HepG2 (cell line): ENCODE data around the gene KCNJ5. TPM values are rescaled to one million over a fixed set of nuclear protein-coding genes. Genes with fewer than 3 reads are reported as not detected.

Source experiments
- ATAC-seq: fragments of 200-7000 bp; cut with Tn5 transposase; 3 replicates; pipeline ENCODE4 v1.9.1; 2020; ENCODE audit warnings: mild to moderate bottlenecking, moderate library complexity
- BruUV-seq: library from RNA; stranded (reverse); fragments of 400-500 nt; replicated peaks from 2 replicates; lab custom pipeline; 2021; lab: Mats Ljungman, UMichigan
- CTCF ChIA-PET: fragments of 300-600 bp; formaldehyde crosslinking; extraction: SDS; loops from one replicate; lab custom pipeline; 2021; ENCODE audit warnings: low total read pairs, inconsistent platforms, low intra/inter-chr PET ratio; lab: Yijun Ruan, JAX
- POLR2A ChIA-PET: fragments of 350-600 bp; sonication (Branson Sonifier 250); formaldehyde crosslinking; loops from one replicate; lab custom pipeline; 2020; ENCODE audit warnings: antibody characterized with exemption, inconsistent platforms; lab: Yijun Ruan, JAX
- DNase-seq: peaks from one replicate; pipeline ENCODE4 v3.0.0-alpha.2; 2015; ENCODE audit warnings: low spot score
- FAIRE-seq: peaks from 3 replicates; lab custom pipeline; 2011; peaks lifted over from hg19 to GRCh38; lab: Jason Lieb, UNC
- H2AFZ ChIP-seq: one replicate; pipeline ENCODE4 v1.6.1; 2011; ENCODE audit warnings: low read length, inconsistent platforms
- H3K27ac ChIP-seq: fragments of 300-600 bp; 3 replicates; pipeline ENCODE4 v1.8.0; 2011; ENCODE audit warnings: mixed run types, mild to moderate bottlenecking, mixed read lengths, low read length, inconsistent platforms; ENCODE audit not compliant: insufficient read depth; ENCODE audit errors: extremely low read length
- H3K27me3 ChIP-seq, 2 experiments: fragments of 200-600 bp in 1 of 2; 2 replicates in 1 of 2; 3 replicates in 1 of 2; pipeline versions ENCODE4 v1.6.0 to v1.8.0; 2011; ENCODE audit warnings: low read length in 2 of 2, mild to moderate bottlenecking in 2 of 2, moderate library complexity in 2 of 2, inconsistent platforms in 1 of 2; ENCODE audit not compliant: insufficient read depth in 2 of 2, control insufficient read depth in 1 of 2
- H3K36me3 ChIP-seq, 2 experiments: fragments of 200-600 bp in 1 of 2; replicated peaks in 1 of 2; 2 replicates in 1 of 2; 3 replicates in 1 of 2; pipeline versions ENCODE4 v1.5.1 to v1.8.0; 2011; ENCODE audit warnings: low read length in 2 of 2, inconsistent platforms in 1 of 2; ENCODE audit not compliant: insufficient read depth in 2 of 2, control insufficient read depth in 1 of 2
- H3K4me1 ChIP-seq: 2 replicates; pipeline ENCODE4 v1.5.1; 2012; ENCODE audit warnings: low read length, inconsistent platforms; ENCODE audit not compliant: insufficient read depth
- H3K4me2 ChIP-seq: 2 replicates; pipeline ENCODE4 v1.6.0; 2011; ENCODE audit warnings: low read depth, low read length, inconsistent platforms
- H3K4me3 ChIP-seq, 3 experiments: fragments of 200-600 bp in 1 of 3; sonication (generic), shearing (Covaris generic) in 1 of 3; replicated peaks in 1 of 3; 2 replicates each; pipeline ENCODE4 v1.5.1; 2011 to 2016; ENCODE audit warnings: low read length in 3 of 3, inconsistent platforms in 2 of 3, low read depth in 2 of 3, mild to moderate bottlenecking in 2 of 3, control low read depth in 1 of 3, mixed read lengths in 1 of 3; ENCODE audit not compliant: insufficient read depth in 1 of 3
- H3K79me2 ChIP-seq: one replicate; pipeline ENCODE4 v1.6.1; 2011; ENCODE audit warnings: low read length, inconsistent platforms; ENCODE audit not compliant: insufficient read depth
- H3K9ac ChIP-seq: 2 replicates; pipeline ENCODE4 v1.6.0; 2011; ENCODE audit warnings: mild to moderate bottlenecking, low read depth, low read length, inconsistent platforms; ENCODE audit not compliant: insufficient read depth
- H3K9me3 ChIP-seq: 2 replicates; pipeline ENCODE4 v1.5.1; 2012; ENCODE audit warnings: mild to moderate bottlenecking, low read length
- H4K20me1 ChIP-seq: 2 replicates; pipeline ENCODE4 v1.6.0; 2011; ENCODE audit warnings: inconsistent platforms, mild to moderate bottlenecking, low read length, moderate library complexity; ENCODE audit not compliant: insufficient read depth
- ARNTL ChIP-seq: sonication (generic); formaldehyde crosslinking; IDR thresholded peaks from 2 replicates; pipeline ENCODE4 v1.4.0; 2020; ENCODE audit warnings: mild to moderate bottlenecking, missing genetic modification reagents
- ELF1 ChIP-seq: sonication (generic); formaldehyde crosslinking; IDR thresholded peaks from 2 replicates; pipeline ENCODE4 v1.4.0; 2020; ENCODE audit warnings: missing genetic modification reagents
- FOXA3 ChIP-seq: IDR thresholded peaks from 2 replicates; pipeline ENCODE4 v1.6.1; 2016; ENCODE audit warnings: missing genetic modification reagents, missing compliant biosample characterization
- NFE2 ChIP-seq: sonication (generic); formaldehyde crosslinking; IDR thresholded peaks from 2 replicates; pipeline ENCODE4 v1.4.0; 2020; ENCODE audit warnings: missing genetic modification reagents
- WGBS: methylation state at CpG from one replicate; pipeline ENCODE4 v1.1.6; 2017; ENCODE audit warnings: low lambda C conversion rate; 5-methylcytosine and 5-hydroxymethylcytosine counted together
- in situ Hi-C: cut with HindIII; loops from 2 replicates; pipeline ENCODE4 v1.10.0; 2017; ENCODE audit warnings: low pct_unique_long_range_greater_than_20kb; ENCODE audit not compliant: extremely low pct_ligation_motif_present
- intact Hi-C: fragments of 100-400 bp; cut with micrococcal nuclease; formaldehyde crosslinking; loops from one replicate; pipeline ENCODE4 v1.10.0; 2022; ENCODE audit not compliant: unreplicated experiment
- polyA plus RNA-seq, 8 experiments: library from polyadenylated mRNA; depleted of rRNA in 3 of 8; stranded (reverse) in 7 of 8; unstranded in 1 of 8; fragments of >200 nt; fragmentation: Illumina TruSeq in 4 of 8; extraction: Trizol in 4 of 8; gene quantifications; 2 replicates each; pipeline versions ENCODE4 v1.2.1 to v1.2.3, GENCODE V29; 2011 to 2016; ENCODE audit warnings: low read depth in 4 of 8, missing spikeins in 1 of 8, mixed read lengths in 1 of 8; ENCODE audit not compliant: insufficient read depth in 1 of 8
- total RNA-seq, 5 experiments: library from RNA; depleted of rRNA; stranded (reverse); fragments of >200 nt; fragmentation: Illumina TruSeq; extraction: Trizol; gene quantifications; 2 replicates each; pipeline ENCODE4 v1.2.3, GENCODE V29; 2016; ENCODE audit warnings: low read depth in 1 of 5
- TF ChIP-seq, protein P1 (sequence below): sonication (generic); formaldehyde crosslinking; IDR thresholded peaks from 2 replicates; pipeline ENCODE4 v1.8.0; 2023; ENCODE audit warnings: mild to moderate bottlenecking, missing genetic modification reagents
- TF ChIP-seq, protein P2 (sequence below): sonication (generic); formaldehyde crosslinking; IDR thresholded peaks from 2 replicates; pipeline ENCODE4 v1.9.0; 2021; ENCODE audit warnings: missing genetic modification reagents, borderline replicate concordance
- TF ChIP-seq, protein P3 (sequence below): sonication (generic); IDR thresholded peaks from 2 replicates; pipeline ENCODE4 v1.6.1; 2016; ENCODE audit warnings: low read depth, borderline replicate concordance
- TF ChIP-seq, protein P4 (sequence below): sonication (generic); formaldehyde crosslinking; IDR thresholded peaks from 2 replicates; pipeline ENCODE4 v1.5.0; 2020; ENCODE audit warnings: mild to moderate bottlenecking, missing genetic modification reagents

Gene KCNJ5
- total and polyA plus RNA-seq, 2 of the 13 experiments (the other 11 are each of a cell fraction or from before 2014, with no cell fraction given), result not detected

DNA sequence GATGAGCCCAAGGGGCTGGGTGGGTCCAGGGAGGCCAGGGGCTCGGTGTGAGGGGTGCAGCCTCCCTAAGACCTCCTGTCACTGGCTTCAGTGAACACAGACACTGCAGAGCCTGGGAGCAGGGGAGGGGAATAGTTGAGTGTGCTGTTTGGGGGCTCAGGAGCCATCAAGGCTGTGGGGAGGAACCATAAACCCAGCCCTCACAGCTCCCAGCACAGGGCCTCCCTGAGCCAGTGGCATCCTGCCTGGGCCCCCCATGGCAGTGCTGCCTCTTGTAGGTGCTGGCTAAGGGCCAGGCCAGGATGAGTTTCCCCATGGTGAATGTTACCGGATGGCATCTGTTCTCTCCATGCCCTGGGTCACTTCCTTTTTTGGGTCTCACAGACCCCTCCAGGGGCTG is 25.5 kb downstream of the KCNJ5 start:
- no peak overlapping the region for H3K4me3 ChIP-seq
- no TSS peak for BruUV-seq
- no peaks in the 10 kb centered on the region for H3K9me3 ChIP-seq
- intact Hi-C loops, result no loop called here
- H3K27me3 ChIP-seq, result peaks cover 2 to 37% of the 10 kb centered on the region in 2 experiments; a peak in 4 of 5 replicates
- in situ Hi-C loops, result no loop called here
- no peaks in the 10 kb centered on the region for H3K79me2 ChIP-seq
- TF ChIP-seq, protein P1, sequence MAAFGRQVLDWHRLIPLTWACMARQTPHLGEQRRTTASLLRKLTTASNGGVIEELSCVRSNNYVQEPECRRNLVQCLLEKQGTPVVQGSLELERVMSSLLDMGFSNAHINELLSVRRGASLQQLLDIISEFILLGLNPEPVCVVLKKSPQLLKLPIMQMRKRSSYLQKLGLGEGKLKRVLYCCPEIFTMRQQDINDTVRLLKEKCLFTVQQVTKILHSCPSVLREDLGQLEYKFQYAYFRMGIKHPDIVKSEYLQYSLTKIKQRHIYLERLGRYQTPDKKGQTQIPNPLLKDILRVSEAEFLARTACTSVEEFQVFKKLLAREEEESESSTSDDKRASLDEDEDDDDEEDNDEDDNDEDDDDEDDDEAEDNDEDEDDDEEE, result no peak
- no peak for TF ChIP-seq FOXA3 (CRISPR knock-in tag)
- TF ChIP-seq, protein P2, sequence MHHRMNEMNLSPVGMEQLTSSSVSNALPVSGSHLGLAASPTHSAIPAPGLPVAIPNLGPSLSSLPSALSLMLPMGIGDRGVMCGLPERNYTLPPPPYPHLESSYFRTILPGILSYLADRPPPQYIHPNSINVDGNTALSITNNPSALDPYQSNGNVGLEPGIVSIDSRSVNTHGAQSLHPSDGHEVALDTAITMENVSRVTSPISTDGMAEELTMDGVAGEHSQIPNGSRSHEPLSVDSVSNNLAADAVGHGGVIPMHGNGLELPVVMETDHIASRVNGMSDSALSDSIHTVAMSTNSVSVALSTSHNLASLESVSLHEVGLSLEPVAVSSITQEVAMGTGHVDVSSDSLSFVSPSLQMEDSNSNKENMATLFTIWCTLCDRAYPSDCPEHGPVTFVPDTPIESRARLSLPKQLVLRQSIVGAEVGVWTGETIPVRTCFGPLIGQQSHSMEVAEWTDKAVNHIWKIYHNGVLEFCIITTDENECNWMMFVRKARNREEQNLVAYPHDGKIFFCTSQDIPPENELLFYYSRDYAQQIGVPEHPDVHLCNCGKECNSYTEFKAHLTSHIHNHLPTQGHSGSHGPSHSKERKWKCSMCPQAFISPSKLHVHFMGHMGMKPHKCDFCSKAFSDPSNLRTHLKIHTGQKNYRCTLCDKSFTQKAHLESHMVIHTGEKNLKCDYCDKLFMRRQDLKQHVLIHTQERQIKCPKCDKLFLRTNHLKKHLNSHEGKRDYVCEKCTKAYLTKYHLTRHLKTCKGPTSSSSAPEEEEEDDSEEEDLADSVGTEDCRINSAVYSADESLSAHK (CRISPR knock-in tag), result no peak
- no peak for TF ChIP-seq ARNTL (CRISPR knock-in tag)
- TF ChIP-seq, protein P3, sequence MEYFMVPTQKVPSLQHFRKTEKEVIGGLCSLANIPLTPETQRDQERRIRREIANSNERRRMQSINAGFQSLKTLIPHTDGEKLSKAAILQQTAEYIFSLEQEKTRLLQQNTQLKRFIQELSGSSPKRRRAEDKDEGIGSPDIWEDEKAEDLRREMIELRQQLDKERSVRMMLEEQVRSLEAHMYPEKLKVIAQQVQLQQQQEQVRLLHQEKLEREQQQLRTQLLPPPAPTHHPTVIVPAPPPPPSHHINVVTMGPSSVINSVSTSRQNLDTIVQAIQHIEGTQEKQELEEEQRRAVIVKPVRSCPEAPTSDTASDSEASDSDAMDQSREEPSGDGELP, result no peak
- TF ChIP-seq NFE2 (CRISPR knock-in tag), result no peak
- TF ChIP-seq ELF1 (CRISPR knock-in tag), result no peak
- TF ChIP-seq, protein P4, sequence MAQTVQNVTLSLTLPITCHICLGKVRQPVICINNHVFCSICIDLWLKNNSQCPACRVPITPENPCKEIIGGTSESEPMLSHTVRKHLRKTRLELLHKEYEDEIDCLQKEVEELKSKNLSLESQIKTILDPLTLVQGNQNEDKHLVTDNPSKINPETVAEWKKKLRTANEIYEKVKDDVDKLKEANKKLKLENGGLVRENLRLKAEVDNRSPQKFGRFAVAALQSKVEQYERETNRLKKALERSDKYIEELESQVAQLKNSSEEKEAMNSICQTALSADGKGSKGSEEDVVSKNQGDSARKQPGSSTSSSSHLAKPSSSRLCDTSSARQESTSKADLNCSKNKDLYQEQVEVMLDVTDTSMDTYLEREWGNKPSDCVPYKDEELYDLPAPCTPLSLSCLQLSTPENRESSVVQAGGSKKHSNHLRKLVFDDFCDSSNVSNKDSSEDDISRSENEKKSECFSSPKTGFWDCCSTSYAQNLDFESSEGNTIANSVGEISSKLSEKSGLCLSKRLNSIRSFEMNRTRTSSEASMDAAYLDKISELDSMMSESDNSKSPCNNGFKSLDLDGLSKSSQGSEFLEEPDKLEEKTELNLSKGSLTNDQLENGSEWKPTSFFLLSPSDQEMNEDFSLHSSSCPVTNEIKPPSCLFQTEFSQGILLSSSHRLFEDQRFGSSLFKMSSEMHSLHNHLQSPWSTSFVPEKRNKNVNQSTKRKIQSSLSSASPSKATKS (CRISPR knock-in tag), result no peak
- ChIA-PET POLR2A (no interaction called here), CTCF (no interaction called here)
- H3K4me1 ChIP-seq, result no peaks in the 10 kb centered on the region
- ATAC-seq (no peak), DNase-seq (no peak), FAIRE-seq (no peak)
- H4K20me1 ChIP-seq, result no peaks in the 10 kb centered on the region
- H3K9ac ChIP-seq, result no peak overlapping the region
- H3K27ac ChIP-seq, result no peak overlapping the region
- WGBS, result 17% methylated on average over 2 of the region's 2 CpGs
- no peaks in the 10 kb centered on the region for H3K36me3 ChIP-seq
- H2AFZ ChIP-seq, result no peak overlapping the region
- H3K4me2 ChIP-seq, result no peak overlapping the region
